ENCODE results near the gene SLC5A1.

SLC5A1 gene

GRCh38 chr22:32050678-32051515 lies 7.8 kb downstream of the SLC5A1 start:
- DNase-seq (ENCODE audit: low read depth): peak; percentile 76

DNA sequence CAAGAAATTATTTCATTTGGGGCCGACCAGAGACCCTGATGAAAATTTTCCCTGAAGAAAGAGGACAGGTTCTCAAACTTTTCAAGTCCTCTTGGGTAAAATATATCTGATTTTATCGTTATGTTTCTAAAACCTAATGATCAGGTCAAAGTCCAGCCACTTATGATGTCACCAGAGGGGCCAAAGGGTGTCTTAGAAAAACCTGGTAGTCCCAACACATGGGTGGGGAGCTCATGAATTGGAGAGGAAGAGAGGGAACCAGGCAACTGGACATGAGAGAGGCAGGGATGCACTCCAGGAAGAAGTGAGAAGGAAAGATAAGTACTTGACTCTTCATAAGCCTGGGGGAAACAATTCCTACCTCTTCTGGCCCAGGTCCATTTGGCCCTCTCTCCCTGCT lies 9.2 kb downstream of the SLC5A1 start:
- DNase-seq (ENCODE audit: low read depth): no peak

DNA sequence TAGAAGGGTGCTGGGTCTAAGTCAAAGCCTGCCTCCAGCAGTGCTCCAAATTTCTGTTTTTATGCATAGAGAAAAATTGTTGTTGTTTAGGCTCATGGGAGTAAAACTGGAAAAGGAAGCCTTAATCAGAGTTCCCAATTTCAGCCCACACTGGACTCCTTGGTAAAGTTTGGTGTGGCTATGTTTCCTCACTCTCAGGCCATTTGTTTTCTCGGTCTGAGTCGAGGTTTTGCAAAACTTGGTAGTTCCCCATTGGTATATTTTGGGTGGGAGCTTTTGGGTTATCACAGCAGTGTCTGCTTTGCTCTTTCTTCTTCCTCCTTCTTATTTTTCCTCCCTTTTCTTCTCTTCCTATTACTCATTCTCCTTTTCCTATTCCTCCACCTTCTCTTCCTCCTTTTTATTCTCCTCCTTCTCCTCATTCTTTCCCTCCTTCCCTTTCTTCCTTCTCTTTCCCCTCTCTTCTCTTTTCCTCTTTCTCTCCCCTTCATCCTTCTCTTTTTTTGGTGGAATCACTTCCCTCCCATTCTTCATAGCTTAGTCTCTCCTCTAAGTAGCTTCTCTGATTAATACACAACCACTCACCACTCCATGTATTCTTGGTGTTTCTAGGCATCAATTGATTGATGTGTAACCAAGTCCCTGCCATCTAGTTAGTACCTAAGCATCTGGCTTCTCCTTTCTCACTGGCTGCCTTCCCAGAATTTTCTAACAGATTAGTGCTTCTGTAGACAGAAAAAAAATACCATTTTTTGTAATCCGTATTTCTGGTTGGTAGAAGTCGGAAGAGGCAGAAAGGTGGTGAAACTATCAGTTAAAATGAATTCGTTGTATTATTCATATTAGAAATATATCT lies 10.1 kb downstream of the SLC5A1 start:
- DNase-seq (ENCODE audit: low read depth): no peak

DNA sequence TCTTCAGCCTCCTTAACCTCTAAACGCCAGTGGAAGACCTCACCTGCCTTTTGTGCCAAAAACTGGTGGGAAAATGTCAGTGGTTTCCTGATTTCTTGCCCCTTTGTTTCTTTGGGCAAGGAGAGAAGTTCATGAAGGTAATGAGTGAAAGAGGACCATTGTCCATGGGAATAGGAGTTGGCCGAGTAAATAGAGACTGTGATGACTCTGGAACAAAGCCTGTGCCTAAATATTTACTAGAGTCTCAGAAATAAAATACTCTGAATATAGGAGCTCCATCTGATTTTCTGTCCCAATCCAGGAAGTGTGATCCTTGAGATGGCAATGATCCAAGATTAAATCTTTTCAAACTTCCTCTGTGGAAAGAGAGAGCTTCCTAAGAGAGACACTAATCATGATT lies 12.0 kb downstream of the SLC5A1 start:
- DNase-seq (ENCODE audit: low read depth): no peak

DNA sequence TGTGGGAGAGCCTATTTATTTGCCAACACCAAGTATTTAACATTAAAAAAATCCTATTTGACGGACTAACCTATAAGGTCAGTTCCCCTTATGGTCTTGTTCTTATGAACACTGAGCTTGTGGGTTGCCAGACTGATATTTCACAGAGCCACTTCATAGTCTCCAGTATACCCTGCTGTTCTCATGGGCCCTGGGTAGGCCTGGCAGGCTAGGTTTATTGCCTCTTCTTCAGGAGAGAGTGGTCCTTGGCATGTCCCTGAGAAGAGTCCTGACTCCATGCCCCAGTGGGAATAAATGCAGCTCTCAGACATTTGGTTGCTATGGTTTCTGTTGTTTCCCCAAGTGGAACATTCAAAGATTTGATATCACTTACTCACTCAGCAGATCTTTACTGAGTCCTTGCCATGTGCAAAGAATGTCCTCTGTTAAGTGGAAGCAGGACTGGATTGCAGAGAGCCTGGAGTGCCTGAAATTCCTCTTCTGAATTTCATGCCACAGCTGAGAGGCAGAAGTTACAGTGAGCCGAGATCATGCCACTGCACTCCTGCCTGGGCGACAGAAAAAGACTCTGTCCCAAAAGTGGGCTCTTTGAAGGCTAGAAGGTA lies 15.7 kb downstream of the SLC5A1 start:
- no peak for DNase-seq (ENCODE audit: low read depth)

DNA sequence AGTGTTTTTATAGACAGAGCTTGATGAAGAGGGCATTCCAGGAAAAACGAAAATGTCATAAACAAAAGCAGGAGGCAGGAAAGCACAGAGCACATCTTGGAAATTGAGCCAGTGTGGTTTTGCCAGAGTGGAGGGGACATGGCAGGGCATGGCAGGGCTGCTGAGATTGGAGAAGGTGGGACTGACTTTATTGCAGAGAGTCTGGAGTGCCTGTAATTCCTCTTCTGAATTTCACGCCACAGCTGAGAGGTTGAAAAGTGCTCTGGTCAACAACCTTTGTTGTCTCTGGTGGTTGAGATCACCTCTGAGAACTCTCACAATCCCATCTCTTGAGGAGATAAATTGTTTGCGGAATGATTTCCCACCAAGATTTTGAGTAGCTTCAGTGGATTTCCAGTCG lies 16.4 kb downstream of the SLC5A1 start:
- no peak for DNase-seq (ENCODE audit: low read depth)

GRCh38 chr22:32063701-32064100 lies 20.6 kb downstream of the SLC5A1 start:
- no peak for DNase-seq (ENCODE audit: low read depth)

DNA sequence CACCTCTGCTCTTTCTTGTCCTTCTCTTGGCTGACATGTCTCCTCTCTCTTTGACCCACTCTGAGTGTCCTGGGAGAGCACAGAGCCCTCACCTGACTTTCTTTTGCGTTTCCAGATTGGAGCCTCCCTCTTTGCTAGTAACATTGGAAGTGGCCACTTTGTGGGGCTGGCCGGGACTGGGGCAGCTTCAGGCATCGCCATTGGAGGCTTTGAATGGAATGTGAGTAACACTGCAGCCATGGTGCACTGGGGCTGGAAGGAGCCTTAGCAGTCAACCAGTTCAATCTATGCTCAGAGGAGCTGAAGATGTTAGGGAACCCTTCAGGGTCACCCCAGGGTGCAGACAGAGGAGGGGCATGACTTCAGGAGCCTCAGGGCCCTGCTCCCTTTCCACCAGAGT lies 23.8 kb downstream of the SLC5A1 start:
- DNase-seq (ENCODE audit: low read depth): no peak

DNA sequence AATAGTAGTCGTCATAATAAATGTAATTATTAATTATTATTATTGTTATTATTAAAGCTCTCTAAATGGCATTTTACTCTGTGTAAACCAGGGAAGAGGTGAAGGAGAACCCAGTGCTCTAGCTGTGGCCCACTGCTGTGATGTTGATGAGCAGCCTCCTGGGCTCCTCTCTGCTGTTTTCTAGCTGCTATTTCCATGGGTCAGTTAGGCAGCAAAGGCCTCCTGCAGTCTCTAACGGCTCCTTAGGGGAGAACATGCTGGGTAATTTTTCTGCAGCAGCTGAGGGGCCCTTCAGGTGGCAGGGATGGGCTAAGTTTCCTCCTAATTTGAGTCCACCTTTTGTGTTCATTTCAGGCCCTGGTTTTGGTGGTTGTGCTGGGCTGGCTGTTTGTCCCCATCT lies 24.6 kb downstream of the SLC5A1 start:
- DNase-seq (ENCODE audit: low read depth): no peak

GRCh38 chr22:32069579-32070372 lies 26.7 kb downstream of the SLC5A1 start:
- no peak for DNase-seq (ENCODE audit: low read depth)

GRCh38 chr22:32073262-32073661 lies 30.2 kb downstream of the SLC5A1 start:
- DNase-seq (ENCODE audit: low read depth): no peak

DNA sequence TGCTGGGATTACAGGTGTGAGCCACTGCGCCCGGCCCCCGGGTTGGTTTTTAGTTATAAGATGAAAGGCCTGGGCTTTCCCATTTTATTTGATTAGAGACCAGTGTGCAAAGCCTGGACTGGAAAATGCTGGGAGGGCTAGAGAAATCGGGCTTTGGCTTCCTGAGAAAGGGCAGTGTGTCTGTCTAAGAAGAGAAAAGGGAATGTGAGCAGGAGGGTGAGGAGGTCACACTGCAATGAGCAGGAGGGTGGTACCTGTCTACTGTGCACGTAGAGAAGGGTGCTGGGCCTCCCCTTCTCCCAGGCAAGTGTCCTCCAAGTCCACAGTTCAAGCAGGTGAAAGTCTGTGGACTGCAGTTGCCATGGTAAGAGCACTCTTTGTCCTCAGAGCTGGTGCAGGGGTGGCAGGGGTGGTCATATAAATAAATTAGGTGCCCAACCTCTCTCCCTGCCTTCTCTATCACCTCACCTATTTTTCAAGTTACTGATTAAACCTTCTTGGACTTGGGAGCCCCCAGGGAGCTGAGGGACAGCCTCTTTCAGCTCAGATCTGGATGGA lies 30.8 kb downstream of the SLC5A1 start:
- no peak for DNase-seq (ENCODE audit: low read depth)

DNA sequence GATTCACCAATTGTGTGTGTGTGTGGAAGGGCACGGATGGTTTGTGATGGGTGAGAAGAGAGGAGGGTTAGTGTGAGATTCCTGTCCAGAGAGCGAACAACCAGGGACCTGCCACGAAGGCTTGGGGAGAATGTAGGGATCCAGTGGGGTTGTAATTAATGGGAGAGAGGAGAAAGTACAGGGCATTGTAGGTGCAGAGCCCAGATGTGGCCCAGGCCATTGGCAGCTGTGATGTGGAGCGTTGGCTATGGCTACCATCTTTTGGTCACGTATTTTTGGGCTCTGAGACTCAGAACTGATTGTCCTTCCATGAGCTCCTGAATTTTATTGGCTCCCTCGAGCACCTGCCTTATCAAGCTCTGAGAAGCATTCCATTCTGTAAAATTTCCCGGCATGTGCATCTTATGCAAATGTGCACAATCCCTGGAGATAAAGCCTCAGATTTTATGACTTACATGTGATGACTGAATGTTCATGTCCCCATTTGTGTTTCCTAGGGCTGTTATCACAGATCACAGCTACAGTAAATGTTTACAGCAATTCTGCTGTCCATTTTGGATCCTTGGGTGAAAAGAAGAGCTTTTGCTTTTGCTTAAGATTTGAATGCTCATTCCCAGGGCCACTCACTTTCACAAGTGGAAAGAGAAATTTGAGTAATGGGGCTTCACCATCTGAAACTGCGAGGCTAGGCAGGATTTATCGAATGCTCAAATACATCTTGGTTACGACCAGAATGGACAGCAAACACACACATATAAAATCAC lies 33.1 kb downstream of the SLC5A1 start:
- DNase-seq (ENCODE audit: low read depth): no peak

- DNase-seq (ENCODE audit: low read depth): no peak
Observed at GRCh38 chr22:32076761-32077084, 33.7 kb downstream of the SLC5A1 start.

- no peak for DNase-seq (ENCODE audit: low read depth)
Observed at GRCh38 chr22:32077151-32077550, 34.1 kb downstream of the SLC5A1 start.

- no peak for DNase-seq (ENCODE audit: low read depth)
Observed at GRCh38 chr22:32079130-32080089, 36.3 kb downstream of the SLC5A1 start.

DNA sequence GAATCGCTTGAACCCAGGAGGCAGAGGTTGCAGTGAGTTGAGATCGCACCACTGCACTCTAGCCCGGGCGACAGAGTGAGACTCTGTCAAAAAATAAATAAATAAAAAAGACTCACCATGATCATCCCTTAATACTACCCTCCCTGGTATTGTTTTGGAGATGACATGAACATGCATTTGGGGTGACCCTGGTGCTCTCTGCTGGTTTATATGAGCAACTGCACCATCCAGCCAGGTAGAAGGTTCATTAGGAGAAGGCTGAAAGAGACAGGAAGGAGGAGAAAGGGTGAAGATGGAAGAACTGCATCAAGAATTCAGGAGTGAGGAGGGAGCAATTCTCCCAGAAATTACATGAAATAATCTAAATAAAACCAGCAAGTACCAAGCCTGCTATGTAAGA lies 37.8 kb downstream of the SLC5A1 start:
- peak; percentile 29 for DNase-seq (ENCODE audit: low read depth)

DNA sequence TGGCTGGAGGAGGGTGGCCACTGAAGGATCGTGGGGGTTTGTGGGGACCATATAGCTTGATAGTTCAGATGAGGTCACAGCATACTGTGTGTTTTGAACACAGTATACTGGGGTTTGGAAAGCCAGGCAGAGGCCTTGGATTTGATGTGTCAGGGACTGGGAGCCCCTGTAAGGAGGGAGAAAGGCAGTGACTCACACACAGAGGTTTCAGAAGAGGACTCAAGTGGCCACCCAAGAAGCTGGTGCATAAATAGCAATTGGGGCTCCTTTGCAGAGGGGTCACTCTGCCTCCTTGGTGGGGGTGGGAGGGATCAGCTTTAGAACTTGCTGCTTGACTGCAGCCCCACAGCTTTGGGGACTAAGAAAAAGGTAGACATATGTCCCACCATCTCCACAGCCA lies 39.3 kb downstream of the SLC5A1 start:
- no peak for DNase-seq (ENCODE audit: low read depth)

DNA sequence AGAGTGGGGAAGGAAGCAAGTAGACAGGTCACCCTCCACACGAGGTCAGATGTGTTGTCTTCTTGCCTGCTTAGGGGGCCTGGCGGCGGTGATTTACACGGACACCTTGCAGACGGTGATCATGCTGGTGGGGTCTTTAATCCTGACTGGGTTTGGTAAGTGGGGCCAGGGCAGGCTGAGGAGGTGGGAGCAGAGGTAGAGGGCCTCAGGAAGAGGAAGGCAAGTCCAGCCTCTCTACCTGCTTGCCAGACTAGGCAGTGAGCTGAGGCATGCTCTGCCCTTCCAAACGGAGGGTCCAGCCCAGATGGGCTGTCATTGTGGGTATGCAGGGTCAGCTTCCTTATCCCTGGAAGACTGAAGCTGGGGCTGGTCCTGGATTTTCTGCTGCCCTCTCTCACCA lies 39.9 kb downstream of the SLC5A1 start:
- DNase-seq (ENCODE audit: low read depth): no peak

- no peak for DNase-seq (ENCODE audit: low read depth)
Observed at GRCh38 chr22:32083814-32084213, 40.8 kb downstream of the SLC5A1 start.

All from fibroblast of the conjunctiva (primary cell).